HL-60 (cell line): ENCODE results near the gene TMEM270.

Source experiments
- GABPA ChIP-seq: IDR thresholded peaks from 2 replicates; pipeline ENCODE4 v1.6.1; 2012; ENCODE audit warnings: low read depth
- POLR2AphosphoS5 ChIP-seq: IDR thresholded peaks from 2 replicates; pipeline ENCODE4 v1.6.1; 2012; ENCODE audit warnings: low read depth

DNA sequence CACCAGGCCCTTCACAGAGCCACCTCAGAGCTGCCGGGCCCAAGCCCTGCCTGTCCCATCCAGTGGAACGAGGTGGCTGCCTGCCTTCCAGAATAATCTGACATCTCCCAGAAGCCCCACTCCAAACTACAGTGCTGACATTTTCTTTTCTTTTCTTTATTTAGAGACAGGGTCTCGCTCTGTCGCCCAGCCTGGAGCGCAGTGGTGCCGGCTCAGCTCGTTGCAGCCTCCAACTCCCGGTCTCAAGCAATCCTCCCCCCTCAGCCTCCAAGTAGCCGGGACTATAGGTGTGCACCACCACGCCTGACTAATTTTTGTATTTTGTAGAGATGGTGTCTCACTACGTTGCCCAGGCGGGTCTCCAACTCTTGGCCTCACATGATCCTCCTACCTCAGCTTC is 346 bp downstream of the TMEM270 start:
- TF ChIP-seq POLR2AphosphoS5 (no peak), GABPA (no peak)
